Inflammatory macrophage treated with lipopolysaccharide for 1 hour (primary cell): ENCODE results near the gene CCDC154.

Source experiments
- DNase-seq, 2 donors: peaks; one replicate each; pipeline ENCODE4 v3.0.0-alpha.2; 2020 to 2022

Gene CCDC154

DNA sequence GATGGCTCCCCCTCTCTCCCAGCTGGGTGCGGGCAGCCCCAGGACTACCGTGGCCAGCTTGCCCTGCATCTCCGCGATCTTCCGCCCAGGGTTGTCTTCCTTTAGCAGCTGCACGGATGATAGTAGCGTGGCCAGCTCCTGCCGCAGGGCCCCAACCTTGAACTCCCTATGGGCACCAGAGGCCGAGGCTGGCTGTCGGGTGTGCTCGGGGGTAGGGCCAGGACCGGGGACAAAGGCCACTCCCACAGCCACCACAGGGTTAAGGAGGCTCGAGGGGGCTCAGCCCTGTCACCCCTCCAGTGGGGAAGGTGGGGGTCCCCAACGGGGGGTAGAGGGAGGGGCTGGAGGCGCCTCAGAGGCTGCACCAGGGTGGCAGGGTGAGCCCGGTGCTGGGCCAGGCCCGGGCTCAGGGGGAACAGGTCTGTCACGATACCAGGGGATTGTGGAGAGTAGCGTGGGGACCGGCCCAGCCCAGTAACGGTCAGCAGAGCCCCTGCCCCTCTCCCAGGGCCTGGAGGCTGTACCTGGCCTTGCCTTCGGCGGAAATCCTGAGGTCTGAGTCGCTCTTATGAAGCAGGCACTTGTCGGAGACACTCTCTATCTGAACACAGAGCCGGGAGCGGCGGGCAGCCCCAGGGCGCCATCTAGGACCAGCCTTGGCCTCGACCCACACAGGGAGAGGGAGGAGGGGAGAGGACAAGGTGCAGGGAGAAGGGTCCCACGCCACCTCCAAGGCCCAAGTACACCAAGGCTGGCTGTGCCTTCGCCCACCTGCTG is 8.2 kb downstream of the CCDC154 start:
- DNase-seq, result no peak

DNA sequence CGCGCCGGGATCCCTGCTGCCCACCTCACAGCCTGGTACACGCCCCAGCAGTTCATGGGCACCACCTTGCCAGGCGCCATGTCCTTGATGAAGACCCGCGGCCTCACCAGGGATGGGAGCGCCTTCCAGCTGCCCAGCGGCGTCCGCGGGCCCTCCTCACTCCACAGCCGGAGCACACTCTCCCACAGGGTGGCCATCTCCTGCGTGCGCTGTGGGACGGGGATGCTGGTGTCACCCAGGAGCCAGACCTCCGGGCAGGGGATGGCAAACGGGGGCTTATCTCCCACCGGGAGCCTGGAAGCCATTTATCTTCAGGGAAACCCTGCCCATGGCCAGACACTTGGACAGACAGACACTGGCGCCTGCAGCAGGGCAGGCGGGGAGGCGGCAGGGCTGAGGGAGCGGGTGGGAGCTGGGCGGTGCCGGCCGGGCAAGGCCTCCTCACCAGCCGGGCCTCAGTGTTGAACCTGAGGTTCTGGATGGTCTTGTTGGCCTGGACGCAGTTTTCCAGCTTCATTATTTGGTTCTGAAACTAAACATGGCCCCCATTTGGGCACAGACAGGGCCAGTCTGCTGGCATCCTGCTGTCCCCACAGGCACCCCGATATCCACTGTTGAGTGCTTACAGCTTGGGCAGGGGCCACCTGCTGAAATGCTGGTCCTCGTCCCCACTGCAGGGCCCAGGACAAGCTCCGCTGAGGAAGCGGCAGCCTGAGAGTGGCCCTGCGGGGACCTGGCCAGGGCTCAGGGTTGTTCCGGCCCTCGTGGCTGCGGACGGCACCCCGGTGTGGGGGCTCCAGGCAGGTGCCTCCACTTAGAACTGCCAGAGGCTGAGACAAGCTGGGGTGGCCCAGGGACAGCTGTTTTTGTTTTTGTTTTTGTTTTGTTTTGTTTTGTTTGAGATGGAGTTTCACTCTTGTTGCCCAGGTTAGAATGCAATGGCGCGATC is 9.4 kb downstream of the CCDC154 start:
- DNase-seq, result no peak

DNA sequence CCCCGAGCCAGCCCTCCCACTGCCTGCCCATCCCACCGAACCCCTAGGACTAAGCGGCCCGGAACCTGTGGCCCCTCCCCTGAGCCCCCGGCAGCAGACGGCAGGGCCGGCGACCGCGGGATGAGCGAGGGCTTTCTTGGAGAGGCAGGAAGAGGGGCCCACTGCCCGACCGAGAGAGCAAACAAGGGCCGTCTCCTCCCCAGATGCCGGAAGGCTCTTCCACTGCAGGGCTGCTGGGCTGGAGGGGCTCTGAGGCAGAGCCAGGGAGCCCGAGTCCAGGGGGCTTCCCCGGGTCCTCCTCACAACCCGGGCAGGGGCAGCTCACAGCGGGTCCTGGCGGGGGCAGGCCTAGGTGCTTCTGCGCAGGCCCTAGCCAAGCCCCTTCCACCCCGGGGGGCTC is 10.6 kb downstream of the CCDC154 start:
- no peak for DNase-seq

DNA sequence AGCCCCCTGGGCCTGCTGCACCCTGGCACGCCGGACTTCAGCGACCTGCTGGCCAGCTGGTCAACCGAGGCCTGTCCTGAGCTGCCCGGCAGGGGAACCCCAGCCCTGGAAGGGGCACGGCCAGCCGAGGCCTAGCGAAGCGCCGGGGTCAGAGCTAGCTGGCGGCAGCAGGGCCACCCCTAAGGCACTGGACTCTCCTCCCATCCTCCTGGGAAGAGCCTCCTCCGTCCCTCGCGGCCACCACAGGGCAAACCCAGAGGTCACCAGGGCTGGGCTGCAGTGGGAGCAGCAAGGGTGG is 11.1 kb downstream of the CCDC154 start:
- DNase-seq, result no peak

DNA sequence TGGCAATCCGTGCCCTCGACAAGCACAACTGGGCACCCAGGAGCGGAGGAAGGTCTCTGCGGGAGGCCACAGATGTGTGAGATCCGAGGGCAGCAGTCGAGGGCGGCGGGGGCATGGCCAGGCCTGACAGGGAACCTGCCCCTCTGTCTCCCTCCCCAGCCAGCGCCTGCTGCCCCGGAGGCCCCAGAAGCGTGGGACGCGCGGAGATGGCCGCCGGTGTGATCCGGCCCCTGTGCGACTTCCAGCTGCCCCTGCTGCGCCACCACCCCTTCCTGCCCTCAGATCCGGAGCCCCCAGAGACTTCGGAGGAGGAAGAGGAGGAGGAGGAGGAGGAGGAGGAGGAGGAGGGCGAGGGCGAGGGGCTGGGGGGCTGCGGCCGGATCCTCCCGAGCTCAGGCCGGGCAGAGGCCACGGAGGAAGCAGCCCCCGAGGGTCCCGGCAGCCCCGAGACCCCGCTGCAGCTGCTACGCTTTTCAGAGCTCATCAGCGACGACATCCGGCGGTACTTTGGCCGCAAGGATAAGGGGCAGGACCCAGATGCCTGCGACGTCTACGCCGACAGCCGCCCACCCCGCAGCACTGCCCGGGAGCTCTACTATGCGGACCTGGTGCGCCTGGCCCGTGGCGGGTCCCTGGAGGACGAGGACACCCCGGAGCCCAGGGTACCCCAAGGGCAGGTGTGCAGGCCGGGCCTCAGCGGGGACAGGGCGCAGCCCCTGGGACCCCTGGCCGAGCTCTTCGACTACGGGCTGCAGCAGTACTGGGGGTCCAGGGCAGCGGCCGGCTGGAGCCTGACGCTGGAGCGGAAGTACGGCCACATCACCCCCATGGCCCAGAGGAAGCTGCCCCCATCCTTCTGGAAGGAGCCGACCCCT is 11.7 kb downstream of the CCDC154 start:
- no peak for DNase-seq

DNA sequence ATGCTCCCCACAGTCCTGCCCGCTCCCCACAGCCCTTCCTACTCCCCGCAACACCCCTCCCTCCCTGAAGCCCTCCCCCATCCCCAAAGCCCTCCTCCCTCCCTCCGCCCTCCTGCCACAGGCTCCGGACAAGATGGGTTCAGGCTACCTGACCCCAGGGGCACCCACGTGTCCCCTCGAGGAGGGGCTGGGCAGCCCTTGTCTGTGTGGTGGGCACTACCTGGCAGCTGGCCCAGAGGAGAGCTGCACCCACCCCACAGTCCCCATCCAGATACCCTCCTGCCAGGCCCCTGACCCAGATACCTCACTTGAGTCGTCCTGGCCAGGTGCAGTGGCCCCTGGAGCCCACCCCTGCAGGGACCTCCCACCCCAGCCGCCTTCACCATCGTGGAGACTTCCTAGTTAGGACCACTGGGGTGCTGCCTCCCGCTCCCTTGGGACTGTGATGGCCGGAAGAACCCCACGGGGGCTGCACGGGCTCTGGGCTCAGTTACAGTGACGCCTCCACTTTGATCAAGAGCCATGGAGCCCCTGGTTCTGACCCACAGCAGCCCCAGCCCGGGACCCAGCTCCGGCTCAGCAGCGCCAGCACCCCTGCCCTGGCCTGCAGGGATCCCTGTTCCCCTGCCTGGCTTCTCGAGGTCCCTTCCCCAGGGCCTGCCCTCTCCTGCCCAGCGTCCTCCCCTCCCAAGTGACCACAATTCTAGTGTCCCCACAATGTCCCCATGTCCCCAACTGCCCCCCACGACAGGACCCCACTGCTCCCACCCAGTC is 12.7 kb downstream of the CCDC154 start:
- DNase-seq, result no peak

DNA sequence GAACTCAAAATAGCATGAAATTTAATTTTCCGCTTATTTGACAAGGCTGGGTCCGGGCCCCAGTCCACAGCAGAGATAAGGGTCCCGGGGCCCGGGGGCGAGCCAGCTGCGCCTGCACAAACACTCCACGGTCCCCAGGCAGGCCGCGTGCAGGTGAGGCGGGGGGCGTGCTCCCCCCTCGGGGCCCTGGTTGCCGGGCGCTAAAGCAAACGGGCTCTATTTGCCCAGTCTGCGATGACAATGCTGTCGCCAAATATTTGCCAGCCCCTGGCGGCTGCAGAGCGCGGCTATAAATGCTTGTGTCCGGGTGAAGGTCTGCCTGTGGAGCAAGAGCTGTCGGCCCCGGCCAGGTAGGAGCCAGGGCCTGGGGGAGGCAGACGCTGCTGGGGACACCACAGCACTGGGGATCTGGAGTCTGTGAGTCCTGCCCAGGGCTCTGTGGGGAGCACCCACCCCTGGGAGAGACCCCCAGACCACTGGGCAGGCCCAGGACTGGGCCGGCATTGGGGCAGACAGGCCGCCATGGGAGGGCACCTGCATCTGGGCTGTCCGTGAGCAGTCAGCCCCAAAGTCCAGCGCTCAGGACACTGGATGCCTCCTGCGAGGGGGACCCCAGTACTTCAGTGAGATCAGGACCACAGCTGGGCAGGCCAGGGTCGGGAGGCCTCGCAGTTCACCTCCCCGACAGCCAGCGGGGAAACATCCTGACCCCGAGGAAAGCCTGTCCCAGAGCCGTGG is 13.4 kb downstream of the CCDC154 start, which contains the start of gene PERCC1:
PERCC1 (plus strand) TSS at position 320 of the 738 bp plus-strand sequence. CDS start 1,516 bp downstream, outside the sequence.
- no peak for DNase-seq

DNA sequence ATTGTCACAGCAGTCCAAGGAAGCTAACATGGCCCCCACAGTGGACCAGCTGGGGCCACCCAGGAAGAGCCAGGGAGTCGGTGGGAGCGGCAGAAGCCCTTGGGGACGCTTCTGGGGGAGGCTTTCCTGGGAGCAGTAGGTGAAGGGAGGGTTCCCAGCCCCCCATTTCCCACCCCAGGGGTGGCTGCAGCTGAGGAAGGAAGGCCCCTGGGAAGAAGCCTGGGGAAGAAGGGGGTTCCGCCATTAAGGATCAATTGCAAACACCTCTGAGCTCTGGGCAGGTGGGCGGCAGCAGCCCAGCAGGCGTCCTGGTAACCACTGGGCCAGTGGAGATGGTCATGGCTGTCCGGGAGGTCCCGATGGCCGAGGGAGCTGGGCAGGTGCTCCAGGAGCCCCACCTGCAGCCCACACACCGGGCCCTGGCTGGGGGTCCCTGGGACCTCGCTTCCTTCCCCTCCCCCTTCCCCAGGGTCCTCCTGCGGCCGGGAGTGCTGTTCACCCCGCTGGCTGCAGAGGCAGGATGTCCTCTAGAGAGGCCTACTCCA is 14.1 kb downstream of the CCDC154 start:
- DNase-seq, result no peak

DNA sequence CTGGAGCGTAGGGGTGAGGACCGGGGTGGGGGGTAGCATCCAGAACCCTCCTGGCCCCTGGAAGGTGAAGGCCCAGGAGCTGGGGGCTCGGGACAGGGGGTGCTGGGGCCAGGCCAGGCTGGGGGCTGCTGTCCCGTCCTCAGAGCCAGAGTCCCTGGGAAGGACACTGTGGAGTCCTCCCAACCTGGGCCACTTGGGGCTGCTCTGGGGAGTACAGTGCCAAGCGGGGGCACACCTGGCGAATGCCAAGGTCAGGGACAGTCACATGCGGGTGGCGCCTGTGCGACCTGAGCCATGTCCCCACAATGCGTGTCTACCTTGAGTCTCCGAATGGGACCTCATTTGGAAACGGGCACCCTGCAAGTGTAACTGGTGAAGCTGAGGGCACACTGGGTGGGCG is 14.7 kb downstream of the CCDC154 start:
- no peak for DNase-seq

DNA sequence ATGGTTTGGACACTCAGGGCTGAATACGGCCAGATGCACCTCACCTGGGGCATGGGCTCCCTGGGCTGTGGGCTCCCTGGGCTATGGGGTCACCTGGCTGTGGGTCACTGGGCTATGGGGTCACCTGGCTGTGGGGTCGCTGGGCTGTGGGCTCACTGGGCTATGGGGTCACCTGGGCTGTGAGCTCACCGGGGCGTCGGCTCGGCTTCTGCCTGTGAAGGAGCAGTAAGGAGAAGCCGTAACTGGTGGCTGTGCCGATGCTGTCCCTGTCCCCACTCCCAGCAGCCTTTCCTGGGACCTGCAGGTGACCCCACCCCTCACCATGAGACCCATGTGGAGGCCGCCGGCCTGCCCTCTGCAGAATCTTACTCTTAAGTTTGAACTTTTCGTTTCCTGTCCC is 15.3 kb downstream of the CCDC154 start:
- DNase-seq, result no peak

DNA sequence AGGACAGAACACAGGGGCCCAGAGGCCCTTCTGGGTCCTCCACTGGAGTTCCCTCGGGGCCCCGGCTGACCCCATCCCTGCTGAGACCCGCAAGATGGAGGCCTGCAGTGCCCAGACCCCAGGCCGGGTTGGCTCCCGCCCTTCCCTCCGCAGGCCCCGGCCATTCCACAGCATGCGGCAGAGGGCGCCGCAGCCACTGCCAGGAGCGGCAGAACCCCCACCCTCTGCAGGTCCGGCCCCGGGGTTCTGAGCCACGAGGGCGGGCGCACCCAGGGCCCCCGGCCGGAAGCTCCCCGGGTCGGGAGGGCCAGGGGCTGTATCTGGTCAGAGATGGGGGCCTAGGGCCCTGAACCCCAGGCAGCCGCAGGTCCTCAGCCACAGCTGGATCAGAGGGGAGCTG is 15.8 kb downstream of the CCDC154 start:
- DNase-seq, result peak in 1 of 2 donors; percentile 33

DNA sequence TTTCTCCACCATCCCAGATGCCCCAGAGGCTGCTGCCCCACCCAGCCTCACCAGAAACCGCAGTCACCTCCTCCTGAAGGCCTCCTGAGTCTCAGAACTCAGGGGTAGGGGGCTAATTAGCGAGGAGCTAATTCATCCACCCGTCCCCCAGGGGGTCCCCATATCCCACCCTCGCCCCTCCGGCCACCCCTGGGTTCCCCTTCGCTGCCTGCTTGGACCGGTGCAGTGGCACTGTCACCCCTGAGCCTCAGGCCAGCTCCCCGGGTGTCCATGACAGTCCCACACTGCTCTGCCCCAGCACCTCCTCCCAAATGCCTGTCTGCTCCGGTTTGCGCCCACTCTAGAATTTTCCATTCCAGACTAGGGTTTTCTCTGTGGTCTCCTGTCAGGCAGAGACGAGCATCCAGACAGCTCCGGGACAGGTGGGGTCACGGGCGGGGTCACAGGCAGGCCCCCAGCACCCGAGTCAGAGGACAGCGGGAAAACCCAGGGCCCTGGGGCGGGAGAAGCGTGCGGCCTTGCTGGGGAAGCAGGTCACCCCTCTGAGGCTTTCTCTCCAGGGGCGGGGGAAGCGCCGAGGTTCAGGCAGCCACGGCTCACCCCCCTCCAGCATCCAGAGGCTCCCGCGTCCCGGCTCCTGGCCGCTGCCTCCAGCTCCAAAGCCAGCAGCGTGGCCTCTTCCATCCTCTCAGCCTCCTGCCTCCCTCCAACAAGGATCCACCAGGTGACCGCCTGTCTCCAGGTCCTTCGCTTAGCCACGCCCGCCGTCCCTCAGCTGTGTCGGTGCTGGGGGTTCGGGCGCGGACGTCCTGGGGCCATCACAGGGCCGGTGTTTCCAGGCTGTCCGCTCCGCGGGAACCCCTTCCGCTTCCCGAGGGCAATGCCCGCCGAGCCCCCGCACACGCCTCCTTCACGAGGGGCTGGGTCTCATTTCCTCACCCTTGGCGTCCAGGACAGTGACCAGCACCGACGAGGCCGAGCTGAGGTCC is 16.6 kb downstream of the CCDC154 start:
- DNase-seq, result no peak

DNA sequence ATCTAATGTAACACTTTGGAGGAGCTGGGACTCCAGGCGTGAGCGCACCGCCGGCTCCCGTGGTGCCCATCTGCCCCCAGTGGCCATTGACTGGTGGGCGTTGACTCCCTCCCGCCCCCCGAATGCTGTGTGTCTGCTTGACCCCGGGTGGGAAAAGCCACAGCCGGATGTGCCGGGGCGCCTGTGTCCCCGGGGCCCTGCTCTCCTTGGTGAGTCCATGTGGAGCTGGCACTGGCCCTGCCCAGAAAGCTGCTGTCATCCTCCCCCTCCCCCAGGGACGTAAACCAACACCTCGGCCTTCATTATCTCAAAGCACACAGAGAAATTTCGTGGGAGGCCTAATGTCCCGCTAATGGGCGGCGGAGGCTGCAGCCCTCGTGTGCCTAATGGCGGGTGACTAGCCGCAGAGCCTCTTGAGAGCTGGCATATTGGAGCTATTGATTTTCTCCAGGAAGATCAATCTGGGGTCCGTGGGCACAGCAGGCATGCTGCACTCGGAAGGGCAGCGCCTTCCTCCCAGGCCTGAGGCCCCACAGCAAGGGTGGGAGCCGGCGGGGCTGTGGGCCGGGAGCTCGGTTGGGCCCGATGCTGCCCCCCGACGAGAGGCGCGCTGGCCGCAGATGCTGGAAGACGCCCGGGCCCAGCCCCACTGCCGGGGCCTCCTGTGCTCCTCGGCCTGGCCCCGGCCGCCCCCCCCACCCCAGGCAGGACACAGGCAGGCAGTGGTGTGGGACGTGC is 17.5 kb downstream of the CCDC154 start:
- DNase-seq, result no peak

DNA sequence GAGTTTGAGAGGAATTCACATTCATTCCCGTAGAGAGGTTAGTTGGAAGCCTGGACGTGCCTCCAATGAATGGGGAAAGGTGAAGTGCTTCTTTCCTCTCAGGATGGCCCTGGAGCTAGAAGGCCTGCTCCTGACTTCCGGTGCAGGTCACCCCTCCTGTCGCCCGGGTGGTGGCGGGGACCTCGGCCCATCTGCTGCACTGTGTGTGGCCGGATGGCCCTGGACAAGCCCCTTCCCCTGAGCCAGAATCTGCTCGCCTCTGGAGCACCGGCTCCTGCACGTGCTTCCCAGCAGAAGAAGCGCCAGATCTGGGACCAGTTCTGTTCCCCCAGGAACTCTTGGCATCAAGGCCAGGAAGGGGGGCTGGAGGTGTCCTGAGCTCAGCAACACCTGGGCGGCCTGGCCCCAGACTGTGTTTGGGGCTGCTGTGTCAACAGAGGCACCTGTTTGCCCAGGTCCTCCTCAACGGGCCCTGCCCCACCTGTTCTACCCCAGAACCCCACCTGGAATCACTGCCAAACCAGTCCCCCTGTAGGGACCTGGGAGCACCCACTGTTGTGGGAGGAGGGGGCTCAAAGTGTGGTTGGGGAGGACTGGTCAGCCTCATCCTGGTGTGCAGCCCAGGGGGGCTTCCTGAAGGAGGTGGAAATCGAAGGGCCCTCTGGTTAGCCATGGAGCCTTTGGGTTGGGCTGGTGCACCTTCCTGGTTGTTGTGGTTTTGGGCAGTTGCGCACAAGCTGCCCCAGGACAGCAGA is 18.6 kb downstream of the CCDC154 start:
- no peak for DNase-seq

DNA sequence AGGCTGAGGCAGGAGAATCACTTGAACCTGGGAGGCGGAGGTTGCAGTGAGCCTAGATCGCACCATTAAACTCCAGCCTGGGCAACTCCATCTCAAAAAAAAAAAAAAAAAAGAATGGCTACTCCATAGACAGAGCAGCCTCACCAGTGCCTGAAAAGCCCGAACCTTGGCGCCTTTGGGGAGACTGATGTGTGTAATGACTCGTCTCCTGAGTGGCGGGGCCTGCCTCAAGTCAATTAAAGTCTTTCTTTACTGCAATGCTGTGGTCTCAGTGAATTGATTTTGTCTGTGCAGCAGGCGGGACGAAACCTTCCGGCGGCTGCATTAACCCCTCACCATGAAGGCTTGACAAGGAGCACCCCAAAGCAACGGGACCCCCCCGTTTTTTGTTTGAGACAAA is 20.3 kb downstream of the CCDC154 start:
- DNase-seq, result no peak

DNA sequence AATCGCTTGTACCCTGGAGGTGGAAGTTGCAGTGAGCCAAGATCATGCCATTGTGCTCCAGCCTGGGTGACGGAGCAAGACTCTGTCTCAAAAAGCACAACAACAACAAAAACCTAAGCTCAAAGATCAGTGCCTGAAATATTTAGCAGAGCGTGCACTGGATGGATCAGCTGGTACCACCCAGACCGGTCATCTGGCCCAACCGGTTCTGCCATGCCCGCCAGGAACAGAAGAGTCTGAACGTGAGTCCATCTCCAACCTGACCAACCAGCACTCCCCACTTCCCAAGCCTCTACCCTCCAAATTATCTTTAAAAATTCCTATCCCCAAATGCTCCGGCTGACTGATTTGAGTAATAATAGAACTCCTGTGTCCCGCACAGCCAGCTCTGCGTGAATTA is 22.3 kb downstream of the CCDC154 start:
- no peak for DNase-seq

DNA sequence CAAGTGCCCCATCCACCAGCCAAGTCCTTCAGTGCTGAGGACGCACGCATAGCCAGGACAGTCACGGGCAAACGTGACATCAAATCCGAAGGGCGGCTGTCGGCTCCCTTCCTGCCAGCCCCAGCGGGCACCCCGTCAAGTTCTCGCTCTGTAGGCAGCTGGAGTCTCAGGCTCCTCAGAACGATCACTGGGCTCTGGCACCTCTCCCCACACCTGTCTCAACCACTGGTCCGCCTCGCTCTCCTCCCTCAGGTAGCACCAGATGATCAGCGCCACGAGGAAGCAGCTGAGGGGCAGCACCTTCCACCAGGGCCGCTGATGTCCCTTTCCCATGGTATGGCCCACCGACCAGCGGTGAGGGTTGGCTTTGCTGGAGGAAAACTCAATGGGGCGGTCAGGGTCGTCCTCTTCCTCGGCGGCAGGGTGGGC is 24.2 kb downstream of the CCDC154 start:
- DNase-seq, result no peak

DNA sequence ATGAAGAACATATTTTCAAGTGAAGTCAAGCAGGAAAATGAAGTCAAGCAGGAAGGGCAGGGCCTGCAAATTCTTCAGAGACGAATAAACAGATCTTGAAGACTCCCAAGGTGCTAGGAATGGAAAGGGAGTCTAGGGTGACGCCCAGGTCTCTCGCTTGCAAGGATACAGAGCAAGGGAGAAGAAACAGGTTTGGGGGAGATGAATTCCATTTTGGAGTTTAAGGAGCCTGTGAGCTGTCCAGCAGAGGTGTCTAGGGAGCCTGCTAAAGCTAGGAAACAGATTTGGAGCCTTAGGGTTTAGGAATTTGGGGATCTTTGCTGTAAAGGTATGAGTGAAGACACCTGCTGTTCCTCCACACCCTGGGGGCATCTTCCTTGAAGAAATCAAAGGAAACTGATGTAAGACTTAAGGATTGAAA is 27.8 kb downstream of the CCDC154 start:
- no peak for DNase-seq
